Epithelial cell of esophagus (primary cell): Measurements from ENCODE around the gene MAPK8.

Experiments used
- DNase-seq: peaks from one replicate; pipeline ENCODE4 v3.0.0; 2010; ENCODE audit warnings: low read depth
- H3K4me3 ChIP-seq: 2 replicates; pipeline ENCODE4 v1.5.1; 2011; ENCODE audit warnings: mild to moderate bottlenecking, low read length, control low read depth
- TF ChIP-seq, protein P1 (sequence below): IDR thresholded peaks from 2 replicates; pipeline ENCODE4 v1.5.1; 2011; ENCODE audit warnings: low read depth, mild to moderate bottlenecking, low read length, control low read depth, inconsistent platforms; ENCODE audit not compliant: insufficient read depth; ENCODE audit errors: missing control alignments

Gene MAPK8

DNA sequence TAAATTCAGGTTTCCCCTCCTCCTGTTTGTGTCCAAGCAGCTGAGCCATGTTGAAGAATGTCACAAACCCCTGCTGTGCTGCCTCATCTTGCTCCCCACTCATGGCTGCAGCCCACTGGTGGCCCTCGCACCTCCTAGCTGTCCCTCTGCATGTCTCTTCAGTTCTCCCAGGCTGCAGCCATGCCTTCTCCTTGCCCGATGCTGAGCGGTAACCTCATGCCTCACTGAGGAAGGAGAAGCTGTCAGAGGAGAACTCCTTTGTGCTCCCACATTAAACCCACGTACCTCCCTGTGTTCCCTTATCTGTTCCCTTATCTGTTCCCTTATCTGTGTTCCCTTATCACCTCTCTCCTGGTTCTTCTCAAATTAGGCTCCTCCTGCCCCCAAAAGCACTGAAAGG lies 21.7 kb upstream of the MAPK8 start:
- no peak for DNase-seq
- TF ChIP-seq, protein P1, sequence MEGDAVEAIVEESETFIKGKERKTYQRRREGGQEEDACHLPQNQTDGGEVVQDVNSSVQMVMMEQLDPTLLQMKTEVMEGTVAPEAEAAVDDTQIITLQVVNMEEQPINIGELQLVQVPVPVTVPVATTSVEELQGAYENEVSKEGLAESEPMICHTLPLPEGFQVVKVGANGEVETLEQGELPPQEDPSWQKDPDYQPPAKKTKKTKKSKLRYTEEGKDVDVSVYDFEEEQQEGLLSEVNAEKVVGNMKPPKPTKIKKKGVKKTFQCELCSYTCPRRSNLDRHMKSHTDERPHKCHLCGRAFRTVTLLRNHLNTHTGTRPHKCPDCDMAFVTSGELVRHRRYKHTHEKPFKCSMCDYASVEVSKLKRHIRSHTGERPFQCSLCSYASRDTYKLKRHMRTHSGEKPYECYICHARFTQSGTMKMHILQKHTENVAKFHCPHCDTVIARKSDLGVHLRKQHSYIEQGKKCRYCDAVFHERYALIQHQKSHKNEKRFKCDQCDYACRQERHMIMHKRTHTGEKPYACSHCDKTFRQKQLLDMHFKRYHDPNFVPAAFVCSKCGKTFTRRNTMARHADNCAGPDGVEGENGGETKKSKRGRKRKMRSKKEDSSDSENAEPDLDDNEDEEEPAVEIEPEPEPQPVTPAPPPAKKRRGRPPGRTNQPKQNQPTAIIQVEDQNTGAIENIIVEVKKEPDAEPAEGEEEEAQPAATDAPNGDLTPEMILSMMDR = no peak
- no peak overlapping the region for H3K4me3 ChIP-seq

DNA sequence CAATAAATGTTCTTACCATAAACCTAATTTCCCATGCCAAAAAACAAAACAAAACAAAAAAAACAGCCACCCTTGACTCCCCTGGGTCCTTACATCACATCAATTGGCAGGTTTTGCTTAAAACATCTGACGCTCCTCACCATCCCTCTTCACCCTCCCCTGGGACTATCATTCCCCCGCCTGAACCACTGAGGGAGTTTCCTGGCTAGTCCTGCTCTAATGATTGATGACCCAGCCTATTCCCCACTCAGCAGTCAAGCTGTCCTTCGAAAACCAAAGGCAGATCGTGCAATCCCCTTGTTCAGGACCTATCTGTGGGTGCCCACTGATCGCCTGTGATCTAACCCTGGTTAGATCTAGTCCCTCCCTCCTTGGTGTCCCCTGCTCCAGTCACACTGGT lies 20.8 kb upstream of the MAPK8 start:
- TF ChIP-seq, protein P1 = no peak
- H3K4me3 ChIP-seq = no peak overlapping the region
- DNase-seq = no peak

DNA sequence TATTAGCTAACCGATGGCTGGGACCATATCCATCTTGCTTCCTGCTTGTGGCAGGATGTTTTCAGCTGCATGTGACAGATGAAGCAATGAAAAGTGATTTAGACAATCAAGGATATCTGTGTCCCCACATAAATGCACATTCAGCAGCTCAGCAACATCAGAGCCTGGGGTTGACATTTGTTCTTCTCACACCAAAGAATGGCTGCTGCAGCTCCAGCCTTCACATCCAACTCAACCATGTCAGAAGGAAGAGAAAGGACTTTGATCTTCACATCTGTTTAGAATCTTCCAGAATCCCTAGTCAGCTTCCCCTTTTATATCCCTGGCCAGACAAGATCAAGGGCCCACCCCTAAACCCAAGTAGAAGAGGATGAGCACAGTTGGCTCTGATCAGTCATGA lies 20.1 kb upstream of the MAPK8 start:
- TF ChIP-seq, protein P1 = no peak
- DNase-seq = no peak
- no peak overlapping the region for H3K4me3 ChIP-seq

DNA sequence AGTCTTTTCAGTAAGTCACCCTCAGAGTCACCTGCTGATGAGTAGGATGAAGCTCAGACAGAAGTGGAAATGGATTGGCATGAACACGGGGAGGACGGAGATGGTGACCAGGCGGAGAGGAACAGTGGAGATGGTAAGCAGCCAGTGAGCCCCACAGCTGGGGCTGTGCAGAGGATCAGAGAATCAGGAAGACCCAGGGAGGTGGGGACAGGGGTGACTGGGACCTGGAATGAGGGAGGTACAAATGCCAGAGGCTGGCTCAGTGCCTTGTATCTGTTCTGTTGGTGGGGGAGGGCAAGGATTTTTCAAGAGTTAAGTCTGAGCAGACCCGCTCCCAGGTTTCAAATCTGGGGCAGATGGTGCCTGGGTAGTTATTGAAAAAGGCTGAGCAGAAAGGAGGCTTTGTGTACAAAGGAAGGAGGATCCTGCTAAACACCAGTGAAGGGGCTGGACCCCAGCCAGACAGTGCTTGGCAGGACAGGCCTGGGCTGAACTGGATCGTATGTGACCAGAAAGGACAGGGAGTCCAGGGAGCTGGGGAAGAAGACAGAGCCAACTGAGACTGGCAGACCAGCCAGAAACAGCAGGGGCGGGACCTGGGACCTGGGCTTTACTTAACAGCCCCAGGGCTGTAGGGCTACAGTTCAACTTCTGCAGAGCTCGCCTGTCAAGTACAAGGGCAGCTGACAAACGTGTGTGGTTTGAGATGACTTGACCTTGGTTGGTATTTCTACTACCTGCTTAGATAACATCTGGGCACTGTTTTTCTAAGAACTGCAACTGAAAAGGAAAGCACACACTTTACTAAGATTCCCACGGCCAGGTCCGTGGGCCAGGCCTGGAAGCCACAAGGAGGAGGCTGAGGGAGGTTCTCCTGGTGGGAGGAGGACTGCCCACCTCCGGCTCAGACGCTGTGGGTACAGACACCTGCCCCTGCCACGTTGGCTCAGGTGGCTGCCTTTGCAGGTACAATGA lies 18.8 kb upstream of the MAPK8 start:
- DNase-seq = no peak
- TF ChIP-seq, protein P1 = no peak
- H3K4me3 ChIP-seq = no peak overlapping the region

DNA sequence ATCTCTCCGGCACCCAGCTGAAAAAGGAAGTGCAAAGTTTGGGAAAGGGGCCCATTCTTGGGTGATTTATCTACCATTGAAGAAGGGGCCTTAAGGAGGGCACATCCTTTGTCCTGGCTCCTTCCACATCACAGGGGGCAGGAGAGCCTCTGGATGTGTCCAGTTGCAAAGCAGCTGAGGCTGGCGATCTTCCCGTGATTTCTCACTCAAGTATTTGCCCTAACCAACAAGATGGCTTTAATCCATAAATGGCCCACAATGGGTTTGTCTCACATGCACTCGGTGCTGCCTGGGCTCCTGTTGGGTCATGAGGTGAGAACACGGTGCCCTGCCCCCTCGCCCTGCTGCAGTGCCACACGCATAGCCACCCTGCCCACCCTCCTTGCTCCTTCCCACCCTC lies 17.8 kb upstream of the MAPK8 start:
- no peak overlapping the region for H3K4me3 ChIP-seq
- no peak for DNase-seq
- TF ChIP-seq, protein P1 = no peak

DNA sequence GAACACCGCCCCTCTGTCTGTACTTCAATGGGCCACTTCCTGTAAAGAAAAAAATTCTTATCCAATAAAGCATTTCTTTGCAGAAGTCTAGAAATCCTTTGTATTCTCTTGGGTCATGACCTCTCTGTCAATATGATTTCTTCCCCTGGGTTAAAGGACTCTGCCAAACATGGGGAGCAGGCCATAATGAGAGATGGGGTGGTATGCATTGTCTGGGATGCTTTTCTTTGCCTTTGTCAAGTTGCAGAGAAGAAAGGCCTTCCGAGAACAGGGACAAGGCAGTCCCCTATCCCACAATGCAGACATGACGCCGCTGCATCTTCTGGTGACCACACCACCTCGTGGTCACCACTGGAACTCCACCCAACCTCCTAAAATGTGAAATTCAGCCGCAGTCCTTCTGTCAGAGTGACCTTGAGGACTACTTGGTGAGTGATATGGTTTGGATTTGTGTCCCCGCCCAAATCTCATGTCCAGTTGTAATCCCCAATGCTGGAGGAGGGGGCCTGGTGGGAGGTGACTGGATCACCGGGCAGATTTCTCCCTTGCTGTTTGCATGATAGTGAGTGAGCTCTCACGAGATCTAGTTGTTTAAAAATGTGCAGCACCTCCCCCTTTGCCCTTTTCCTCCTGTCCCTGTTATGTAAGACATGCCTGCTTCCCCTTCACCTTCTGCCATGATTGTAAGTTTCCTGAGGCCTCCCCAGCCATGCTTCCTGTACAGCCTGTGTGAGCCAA lies 16.8 kb upstream of the MAPK8 start:
- no peak overlapping the region for H3K4me3 ChIP-seq
- peak; percentile 63 for DNase-seq
- TF ChIP-seq, protein P1 = peak; percentile 95

DNA sequence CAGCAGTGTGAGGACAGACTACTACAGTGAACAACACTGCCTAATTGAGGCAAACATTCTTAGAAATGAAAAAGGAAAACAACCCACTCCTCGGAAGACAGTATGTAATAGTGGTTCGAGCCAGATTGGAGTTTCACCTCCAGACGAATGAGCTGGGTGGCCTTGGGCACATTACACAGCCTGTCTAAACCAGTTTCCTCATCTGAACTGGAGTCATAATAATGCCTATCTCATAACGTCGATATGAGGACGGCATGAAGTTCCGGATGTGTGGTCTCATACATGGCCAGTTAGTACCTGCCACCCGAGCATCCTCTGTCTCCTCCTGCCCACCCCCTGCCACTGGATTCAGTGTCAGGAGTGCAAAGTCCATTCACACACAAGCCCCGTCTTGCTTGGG lies 16.2 kb upstream of the MAPK8 start:
- DNase-seq = peak; percentile 36
- H3K4me3 ChIP-seq = no peak overlapping the region
- TF ChIP-seq, protein P1 = no peak
